ENCODE data around the gene DUOX2. TPM values are rescaled to one million over a fixed set of nuclear protein-coding genes. Genes with fewer than 3 reads are reported as not detected.
"Not testable (repeated sequence)": the region's sequence is repeated elsewhere in the genome, so short reads cannot be mapped to it uniquely, and the experiment has no call there.

Gene DUOX2
- total and polyA plus RNA-seq, 7 experiments from 2014 or later, result 0.49 TPM; not detected in 6

DNA sequence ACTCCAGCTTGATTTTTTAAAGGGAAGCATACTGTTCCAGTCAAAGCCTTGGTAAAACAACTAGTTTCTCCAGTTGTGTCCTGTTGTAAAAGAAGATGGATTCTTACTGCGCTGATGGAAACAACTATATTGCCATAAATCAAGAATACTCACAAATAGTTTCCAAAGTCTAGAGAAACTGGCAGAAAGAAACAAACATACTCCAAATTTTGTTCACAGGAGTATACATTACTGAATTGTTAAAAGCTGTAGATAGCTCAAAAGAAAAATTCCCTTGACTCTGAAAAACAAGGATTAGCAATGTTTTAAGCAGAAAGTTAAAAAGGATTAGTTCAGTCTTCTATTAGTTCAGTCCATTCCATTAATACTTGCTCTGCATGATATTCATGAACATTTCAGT is 63.4 kb downstream of the DUOX2 start:
- Mint-ChIP-seq H3K27ac (no peak overlapping the region), H3K36me3 (peaks cover 0 to 60% (median 50%) of the 10 kb centered on the region in 5 donors), H3K27me3 (no peaks in the 10 kb centered on the region), H3K4me1 (peaks cover 0 to 4% (median 0%) of the 10 kb centered on the region in 7 donors), H3K9me3 (peaks cover 0 to 44% (median 7%) of the 10 kb centered on the region in 11 donors), H3K4me3 (no peak overlapping the region)
- peaks cover 0 to 3% (median 0%) of the 10 kb centered on the region in 3 experiments for H3K9me3 ChIP-seq (ENCODE audit: control insufficient read depth in 2 of 3, low read length in 3 of 3)
- H3K4me3 ChIP-seq (ENCODE audit: low read length), result no peak overlapping the region
- no peak overlapping the region for H3K27ac ChIP-seq (ENCODE audit: low read depth, low read length)
- ATAC-seq (no peak), DNase-seq (no peak)
- H3K27me3 ChIP-seq (ENCODE audit: control insufficient read depth in 2 of 2, insufficient read depth in 2 of 2, low read length in 2 of 2), result no peaks in the 10 kb centered on the region
- intact Hi-C loops (cut with micrococcal nuclease), result no loop called here
- CTCF ChIA-PET, result no interaction called here
- H3K4me1 ChIP-seq (ENCODE audit: control insufficient read depth in 2 of 2, insufficient read depth in 2 of 2, low read length in 2 of 2), result no peaks in the 10 kb centered on the region
- POLR2A ChIA-PET, result no interaction called here
- H3K36me3 ChIP-seq (ENCODE audit: control insufficient read depth in 2 of 3, insufficient read depth in 3 of 3, low read length in 3 of 3), result peaks cover 0 to 3% (median 0%) of the 10 kb centered on the region in 3 experiments

DNA sequence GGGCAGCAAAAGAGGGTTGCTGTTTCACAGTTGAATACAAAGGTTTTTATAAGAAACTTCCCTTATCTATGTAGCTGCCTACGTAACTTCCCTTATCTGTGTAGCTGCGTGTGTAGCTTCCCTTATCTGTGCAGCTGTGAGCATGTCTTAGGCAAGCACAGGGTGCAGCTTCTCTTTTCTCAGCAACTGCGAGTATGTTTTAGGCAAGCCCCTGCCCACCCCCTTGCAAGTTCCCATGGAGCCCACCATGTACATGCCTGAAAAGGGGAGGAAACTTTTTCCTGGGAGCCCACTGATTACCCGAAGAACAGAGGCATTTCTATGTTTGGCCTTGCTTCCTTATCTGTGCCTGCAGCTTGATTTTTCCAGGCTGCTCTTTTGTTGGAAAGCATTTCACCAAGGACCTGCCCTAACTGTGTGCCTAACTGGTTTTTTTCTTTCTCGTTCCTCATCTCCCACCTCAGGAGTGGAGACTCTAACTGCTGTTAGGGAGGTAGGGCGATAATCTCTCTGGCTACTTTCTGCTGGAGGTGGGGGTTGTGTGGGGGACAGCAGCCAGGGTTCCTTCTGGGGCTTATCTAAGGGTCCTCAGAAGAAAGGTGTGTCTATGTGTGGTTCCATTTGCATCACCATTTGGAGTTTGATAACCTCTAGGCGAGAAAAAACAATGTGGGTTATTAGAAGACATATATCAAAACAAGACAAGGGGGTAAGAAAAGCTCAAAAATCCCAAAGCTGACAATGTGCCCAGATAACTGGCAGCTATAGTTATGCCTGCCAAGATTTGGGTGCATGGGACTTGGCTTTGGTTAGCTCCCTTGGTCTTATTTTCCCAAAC is 65.0 kb downstream of the DUOX2 start:
- H3K27ac ChIP-seq (ENCODE audit: low read depth, low read length), result no peak overlapping the region
- DNase-seq (no peak), ATAC-seq (peak; percentile 89)
- H3K27me3 Mint-ChIP-seq, result no peaks in the 10 kb centered on the region
- no peaks in the 10 kb centered on the region for H3K4me1 ChIP-seq (ENCODE audit: control insufficient read depth in 2 of 2, insufficient read depth in 2 of 2, low read length in 2 of 2)
- no peak overlapping the region for H3K4me3 Mint-ChIP-seq
- H3K27ac Mint-ChIP-seq, result no peak overlapping the region
- peaks cover 0 to 4% (median 0%) of the 10 kb centered on the region in 7 donors for H3K4me1 Mint-ChIP-seq
- ChIA-PET CTCF (no interaction called here), POLR2A (no interaction called here)
- peaks cover 0 to 3% (median 0%) of the 10 kb centered on the region in 3 experiments for H3K36me3 ChIP-seq (ENCODE audit: control insufficient read depth in 2 of 3, insufficient read depth in 3 of 3, low read length in 3 of 3)
- H3K4me3 ChIP-seq (ENCODE audit: low read length), result no peak overlapping the region
- H3K36me3 Mint-ChIP-seq, result peaks cover 0 to 60% (median 50%) of the 10 kb centered on the region in 5 donors
- intact Hi-C loops (cut with micrococcal nuclease), result no loop called here
- H3K27me3 ChIP-seq (ENCODE audit: control insufficient read depth in 2 of 2, insufficient read depth in 2 of 2, low read length in 2 of 2), result no peaks in the 10 kb centered on the region
- peaks cover 0 to 3% (median 0%) of the 10 kb centered on the region in 3 experiments for H3K9me3 ChIP-seq (ENCODE audit: control insufficient read depth in 2 of 3, low read length in 3 of 3)
- H3K9me3 Mint-ChIP-seq, result peaks cover 0 to 44% (median 7%) of the 10 kb centered on the region in 11 donors

DNA sequence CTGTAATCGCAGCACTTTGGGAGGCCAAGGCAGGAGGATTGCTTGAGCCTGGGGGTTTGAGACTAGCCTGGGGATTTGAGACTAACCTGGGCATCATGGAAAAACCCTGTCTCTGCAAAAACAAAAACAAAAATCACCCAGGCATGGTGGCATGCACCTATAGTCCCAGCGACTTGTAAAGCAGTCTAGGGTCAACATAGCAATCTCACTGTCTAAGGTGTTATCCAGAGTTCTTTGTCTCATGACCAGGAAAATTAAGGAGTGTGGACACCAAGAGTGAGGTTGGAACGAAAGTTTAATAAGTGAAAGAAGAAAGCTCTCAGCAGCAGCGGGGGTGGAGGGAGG is 65.6 kb downstream of the DUOX2 start:
- intact Hi-C loops (cut with micrococcal nuclease); H3K4me3 Mint-ChIP-seq; DNase-seq; H3K27me3 ChIP-seq (ENCODE audit: control insufficient read depth in 2 of 2, insufficient read depth in 2 of 2, low read length in 2 of 2); ATAC-seq; H3K4me1 Mint-ChIP-seq; H3K4me1 ChIP-seq (ENCODE audit: control insufficient read depth in 2 of 2, insufficient read depth in 2 of 2, low read length in 2 of 2); H3K27me3 Mint-ChIP-seq; H3K27ac Mint-ChIP-seq; POLR2A ChIA-PET; H3K36me3 ChIP-seq (ENCODE audit: control insufficient read depth in 2 of 3, insufficient read depth in 3 of 3, low read length in 3 of 3); H3K9me3 ChIP-seq (ENCODE audit: control insufficient read depth in 2 of 3, low read length in 3 of 3); CTCF ChIA-PET; H3K4me3 ChIP-seq (ENCODE audit: low read length); H3K27ac ChIP-seq (ENCODE audit: low read depth, low read length): not testable (repeated sequence)
- H3K9me3 Mint-ChIP-seq, result peaks cover 0 to 44% (median 7%) of the 10 kb centered on the region in 11 donors
- H3K36me3 Mint-ChIP-seq, result peaks cover 0 to 60% (median 50%) of the 10 kb centered on the region in 5 donors

DNA sequence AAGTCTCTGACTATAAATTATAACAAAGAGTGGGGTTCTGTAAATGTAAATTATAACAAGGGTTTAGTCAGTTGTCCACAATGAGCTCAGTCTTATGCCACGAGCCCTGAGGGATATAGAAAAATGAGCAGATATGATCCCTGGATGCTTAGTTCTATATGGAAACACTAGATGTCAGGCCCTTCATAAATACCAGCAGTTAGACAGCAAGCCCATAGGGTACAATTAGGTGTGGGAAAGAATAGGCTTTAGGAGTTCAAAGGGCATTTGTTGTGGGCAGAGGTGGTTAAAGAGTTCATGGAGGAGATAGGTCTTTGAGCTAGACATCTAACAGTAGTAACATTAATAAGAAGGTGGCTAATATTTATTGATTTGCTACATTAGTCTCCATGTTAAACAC is 69.7 kb downstream of the DUOX2 start:
- Mint-ChIP-seq H3K36me3 (peaks cover 0 to 26% (median 18%) of the 10 kb centered on the region in 5 donors), H3K9me3 (peaks cover 0 to 13% (median 0%) of the 10 kb centered on the region in 11 donors)
- H3K27me3 Mint-ChIP-seq; H3K27ac ChIP-seq (ENCODE audit: low read depth, low read length); H3K4me1 Mint-ChIP-seq; H3K27ac Mint-ChIP-seq; H3K9me3 ChIP-seq (ENCODE audit: control insufficient read depth in 2 of 3, low read length in 3 of 3); intact Hi-C loops (cut with micrococcal nuclease); H3K4me3 ChIP-seq (ENCODE audit: low read length); H3K4me1 ChIP-seq (ENCODE audit: control insufficient read depth in 2 of 2, insufficient read depth in 2 of 2, low read length in 2 of 2); H3K4me3 Mint-ChIP-seq; CTCF ChIA-PET; DNase-seq; POLR2A ChIA-PET; H3K36me3 ChIP-seq (ENCODE audit: control insufficient read depth in 2 of 3, insufficient read depth in 3 of 3, low read length in 3 of 3); ATAC-seq; H3K27me3 ChIP-seq (ENCODE audit: control insufficient read depth in 2 of 2, insufficient read depth in 2 of 2, low read length in 2 of 2): not testable (repeated sequence)

DNA sequence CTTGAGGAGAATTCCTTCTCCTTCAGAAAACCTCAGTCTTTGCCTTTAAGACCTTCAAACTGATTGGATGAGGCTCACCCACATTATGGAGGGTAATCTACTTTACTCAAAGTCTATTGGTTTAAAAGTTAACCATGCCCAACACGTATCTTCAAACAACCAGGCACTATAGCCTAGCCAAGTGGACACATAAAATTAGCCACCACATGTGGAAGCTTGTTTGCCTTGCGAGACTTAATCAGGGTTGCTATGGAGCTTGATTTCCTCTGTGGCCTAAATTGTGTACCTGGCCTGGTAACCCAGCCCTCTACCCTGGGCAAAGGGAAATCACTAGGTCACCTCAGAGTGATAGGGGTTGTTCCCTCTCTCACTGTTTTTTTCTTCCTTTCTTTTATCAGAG is 71.1 kb downstream of the DUOX2 start:
- H3K4me3 Mint-ChIP-seq; H3K9me3 ChIP-seq (ENCODE audit: control insufficient read depth in 2 of 3, low read length in 3 of 3); ATAC-seq; H3K27ac ChIP-seq (ENCODE audit: low read depth, low read length); H3K4me3 ChIP-seq (ENCODE audit: low read length); H3K9me3 Mint-ChIP-seq; H3K4me1 Mint-ChIP-seq; CTCF ChIA-PET; H3K4me1 ChIP-seq (ENCODE audit: control insufficient read depth in 2 of 2, insufficient read depth in 2 of 2, low read length in 2 of 2); H3K27me3 ChIP-seq (ENCODE audit: control insufficient read depth in 2 of 2, insufficient read depth in 2 of 2, low read length in 2 of 2); intact Hi-C loops (cut with micrococcal nuclease); DNase-seq; H3K36me3 ChIP-seq (ENCODE audit: control insufficient read depth in 2 of 3, insufficient read depth in 3 of 3, low read length in 3 of 3); H3K27ac Mint-ChIP-seq; H3K27me3 Mint-ChIP-seq; POLR2A ChIA-PET: not testable (repeated sequence)
- H3K36me3 Mint-ChIP-seq, result peaks cover 0 to 12% (median 4%) of the 10 kb centered on the region in 5 donors

Other genes starting within 250 kb of the DUOX2 start
- not detected for gene TERB2, start 157.5 kb downstream of the DUOX2 start, total RNA-seq
- not detected for gene TERB2, start 157.5 kb downstream of the DUOX2 start, polyA plus RNA-seq
- gene SORD, start 91.0 kb downstream of the DUOX2 start, total RNA-seq, result 1 to 10 TPM; 2.7 to 7.8 (median 6.4) TPM
- 1 to 10 TPM; 6.5 to 7.1 TPM for gene SORD, start 91.0 kb downstream of the DUOX2 start, polyA plus RNA-seq
- not detected for gene DUOXA2, start 154 bp upstream of the DUOX2 start, total RNA-seq
- gene DUOXA2, start 154 bp upstream of the DUOX2 start, polyA plus RNA-seq, result not detected
- under 1 TPM in 2 of 5 experiments, not detected in 3; 0.49 to 0.51 TPM for gene DUOXA1, start 15.7 kb upstream of the DUOX2 start, total RNA-seq
- under 1 TPM in 1 of 2 donors, not detected in 1; 0.22 TPM for gene DUOXA1, start 15.7 kb upstream of the DUOX2 start, polyA plus RNA-seq
- gene DUOX1, start 15.8 kb upstream of the DUOX2 start, total RNA-seq, result under 1 TPM in 2 of 5 experiments, not detected in 3; 0.05 to 0.34 TPM
- gene DUOX1, start 15.8 kb upstream of the DUOX2 start, polyA plus RNA-seq, result 1 to 10 TPM; 1.2 to 2.0 TPM
- gene SHF, start 73.8 kb upstream of the DUOX2 start, total RNA-seq, result 1 to 10 TPM; 3.5 to 8.7 (median 6.2) TPM
- gene SHF, start 73.8 kb upstream of the DUOX2 start, polyA plus RNA-seq, result 1 to 10 TPM; 2.5 to 3.0 TPM
- gene SLC28A2, start 138.1 kb upstream of the DUOX2 start, total RNA-seq, result not detected
- gene SLC28A2, start 138.1 kb upstream of the DUOX2 start, polyA plus RNA-seq, result not detected

Measured in naive thymus-derived CD4-positive, alpha-beta T cell (primary cell).